GM18520 (cell line): ENCODE data around the gene DMAP1.

ENCODE experiments used
- ATAC-seq: cut with Tn5 transposase; IDR thresholded peaks from one replicate; pipeline ENCODE4 v1.9.1; 2021; ENCODE audit not compliant: unreplicated experiment

Gene DMAP1

DNA sequence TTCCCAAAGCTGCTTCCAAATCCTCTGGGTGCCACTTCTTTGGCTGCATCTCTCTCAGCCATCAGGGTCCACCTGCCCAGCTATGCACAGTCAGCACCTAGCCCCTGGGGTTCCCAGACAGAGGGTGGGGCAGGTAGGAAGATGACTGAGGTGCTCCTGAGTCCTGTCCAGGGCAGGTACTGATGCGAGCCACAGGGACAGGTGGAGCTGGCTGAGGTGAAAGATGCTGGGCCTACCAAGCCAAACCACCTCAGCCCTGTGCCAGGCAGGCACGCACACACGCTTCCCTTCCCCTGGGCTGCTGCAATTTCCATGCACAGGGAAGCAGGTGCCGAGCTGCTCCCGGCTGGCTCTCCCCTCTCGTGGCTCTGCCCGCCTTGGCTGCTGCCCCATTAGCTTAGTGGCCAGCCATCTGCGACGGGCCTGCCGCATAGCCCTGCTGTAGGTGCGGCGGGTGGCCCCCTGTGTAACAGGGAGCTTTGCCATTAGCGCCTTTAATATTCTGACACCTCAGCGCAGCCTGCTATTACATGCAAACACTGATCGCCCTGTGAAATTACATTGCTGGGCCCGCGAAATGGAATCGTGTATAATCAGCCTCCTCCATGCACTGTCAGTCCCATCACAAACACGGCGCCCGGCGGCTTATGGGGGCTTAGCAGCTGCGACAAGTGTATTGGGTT is 38.9 kb downstream of the DMAP1 start:
- ATAC-seq, result no peak

DNA sequence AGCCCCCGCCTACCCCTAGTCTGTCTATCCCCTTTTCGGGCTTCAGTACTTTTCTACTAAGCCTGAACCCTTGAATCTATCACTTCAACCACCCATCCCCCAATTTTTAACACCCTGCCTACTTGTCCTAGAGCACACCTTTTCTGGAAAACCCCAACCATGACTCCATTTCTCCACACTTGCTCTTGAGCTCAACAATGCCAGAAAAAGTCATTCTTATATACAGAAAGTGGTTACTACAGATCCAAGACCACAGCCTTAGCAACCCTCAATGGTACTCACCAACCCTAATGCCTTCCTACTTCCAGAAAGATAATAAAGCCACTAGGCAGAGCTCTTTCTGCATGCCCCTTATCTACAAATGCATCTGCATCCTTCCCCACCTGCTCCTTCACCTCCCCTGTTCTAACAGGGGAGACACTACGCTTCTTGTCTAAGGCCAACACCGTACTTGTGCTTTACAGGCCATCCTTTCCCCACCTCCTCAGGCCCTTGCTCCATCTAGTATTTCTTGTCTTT is 41.2 kb downstream of the DMAP1 start:
- ATAC-seq, result no peak

DNA sequence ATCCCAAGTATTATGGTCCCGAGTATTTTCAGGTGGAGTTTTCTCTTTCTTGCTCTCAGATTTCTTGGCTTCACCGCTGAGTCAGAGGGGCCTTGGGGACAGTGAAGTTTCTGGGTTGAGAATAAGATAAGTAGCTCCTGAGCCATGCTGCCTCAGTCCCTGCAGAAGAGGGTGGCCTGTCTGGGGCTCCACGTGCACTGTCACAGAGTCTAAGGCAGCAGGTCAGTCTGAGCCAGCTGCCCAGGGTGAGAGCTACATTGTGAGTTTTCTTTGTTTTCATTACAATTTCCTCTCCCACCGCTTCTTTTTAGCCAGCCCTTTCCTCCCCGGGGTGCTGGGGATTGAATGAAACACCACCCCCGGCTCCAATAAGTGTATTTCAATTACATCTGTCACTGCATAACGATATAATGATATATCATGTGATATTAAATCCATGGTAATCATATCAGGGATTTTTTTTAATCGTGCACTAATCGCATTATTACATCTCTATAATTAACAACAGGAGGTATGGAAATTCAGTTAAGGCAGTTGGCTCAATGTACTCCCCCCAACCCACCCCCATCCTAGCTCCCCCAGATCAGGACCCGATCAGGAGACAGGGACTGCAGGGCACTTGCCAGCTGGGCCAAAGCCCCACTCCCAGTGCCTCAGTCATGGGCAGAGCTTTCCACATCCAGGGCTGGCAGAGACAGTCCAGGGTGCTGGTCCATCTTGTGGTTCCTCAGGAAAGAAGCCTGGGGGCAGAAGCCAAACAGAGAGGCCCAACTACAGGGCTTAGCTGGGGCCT is 43.7 kb downstream of the DMAP1 start:
- no peak for ATAC-seq

DNA sequence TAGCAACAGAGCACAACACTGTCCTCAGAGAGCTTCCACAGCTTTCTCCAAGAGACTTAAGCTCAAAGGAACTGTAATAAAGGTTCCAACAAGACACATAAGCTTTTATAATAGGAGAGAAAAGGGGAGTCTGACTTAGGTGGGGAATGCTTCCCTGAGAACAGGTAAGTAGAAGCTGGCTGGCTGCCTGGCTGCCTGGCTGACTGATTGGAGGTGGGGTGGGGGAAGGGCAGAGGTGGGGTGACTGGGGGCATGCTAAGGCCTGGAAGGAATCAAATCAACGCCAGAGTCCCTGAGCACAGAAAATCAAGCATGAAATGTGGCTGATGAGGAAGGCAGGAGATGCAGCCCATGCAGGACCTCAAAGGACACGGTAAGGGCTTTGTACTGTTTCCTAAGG is 45.8 kb downstream of the DMAP1 start:
- ATAC-seq, result no peak

DNA sequence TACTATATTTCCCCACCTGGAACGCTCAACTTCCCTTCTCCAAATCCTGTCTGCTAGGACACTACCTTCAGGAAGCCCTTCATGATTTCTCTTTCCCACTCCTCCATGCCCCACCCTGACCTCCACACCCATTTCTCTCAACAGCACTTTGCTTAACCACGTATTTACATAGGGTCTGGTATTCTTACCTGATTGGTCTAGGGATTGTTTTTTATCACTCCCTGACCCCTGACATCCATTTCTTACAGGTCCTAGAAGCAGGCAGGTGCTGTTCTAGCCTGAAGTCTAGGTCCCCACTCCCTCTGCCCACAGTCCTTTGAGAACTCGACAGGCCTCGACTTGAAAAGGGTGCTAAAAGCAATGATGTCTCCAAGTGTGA is 47.5 kb downstream of the DMAP1 start:
- no peak for ATAC-seq

DNA sequence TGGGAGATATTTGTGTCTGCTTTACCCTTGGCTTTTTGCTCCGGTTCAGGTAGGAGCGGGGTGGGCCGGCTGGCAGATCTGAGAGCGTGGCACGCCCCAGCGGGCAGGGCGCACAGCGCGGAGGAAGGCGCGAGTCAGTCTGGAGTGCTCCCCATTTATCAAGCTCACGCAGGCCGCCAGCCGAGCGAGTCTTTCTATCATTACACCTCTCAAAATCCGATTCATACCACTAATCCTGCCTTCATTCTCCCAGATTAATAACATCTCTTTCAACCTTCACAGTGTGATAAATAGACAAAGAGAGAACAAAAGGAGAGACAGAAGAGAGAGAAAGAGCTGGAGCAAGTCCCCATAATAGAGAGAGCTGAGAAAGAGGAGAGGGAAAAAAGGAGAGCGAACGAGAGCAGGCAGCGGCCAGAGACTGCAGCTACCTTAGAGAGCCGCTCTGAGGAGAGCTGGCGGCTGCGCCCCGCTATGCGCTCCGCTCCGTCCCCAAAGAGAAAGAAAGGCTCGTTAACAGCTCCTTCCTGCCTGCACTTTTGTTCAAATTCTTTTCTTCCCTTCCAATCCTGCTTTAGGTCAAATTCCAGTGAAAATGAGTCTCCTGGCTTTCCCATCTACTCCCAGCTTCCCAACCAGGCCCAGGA is 48.0 kb downstream of the DMAP1 start:
- no peak for ATAC-seq

DNA sequence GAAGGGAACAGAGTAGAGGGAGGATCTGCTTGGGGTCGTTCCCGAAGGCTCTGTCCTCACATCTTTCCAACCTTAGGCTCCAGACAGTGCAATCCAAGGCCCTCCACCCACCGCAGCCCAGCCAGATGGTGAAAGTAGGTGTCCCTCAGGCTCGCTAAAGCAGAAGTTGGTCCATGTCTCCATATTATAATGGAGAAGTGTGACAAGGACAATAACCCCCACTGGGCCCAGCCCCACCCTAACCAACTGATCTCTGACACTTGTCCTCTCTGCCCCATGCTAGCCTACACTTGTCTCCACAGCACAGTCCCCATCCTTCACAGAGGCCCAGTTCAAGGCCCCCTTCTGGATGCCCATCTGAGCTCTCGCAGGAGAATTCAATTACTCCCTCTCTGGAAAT is 48.7 kb downstream of the DMAP1 start:
- no peak for ATAC-seq

DNA sequence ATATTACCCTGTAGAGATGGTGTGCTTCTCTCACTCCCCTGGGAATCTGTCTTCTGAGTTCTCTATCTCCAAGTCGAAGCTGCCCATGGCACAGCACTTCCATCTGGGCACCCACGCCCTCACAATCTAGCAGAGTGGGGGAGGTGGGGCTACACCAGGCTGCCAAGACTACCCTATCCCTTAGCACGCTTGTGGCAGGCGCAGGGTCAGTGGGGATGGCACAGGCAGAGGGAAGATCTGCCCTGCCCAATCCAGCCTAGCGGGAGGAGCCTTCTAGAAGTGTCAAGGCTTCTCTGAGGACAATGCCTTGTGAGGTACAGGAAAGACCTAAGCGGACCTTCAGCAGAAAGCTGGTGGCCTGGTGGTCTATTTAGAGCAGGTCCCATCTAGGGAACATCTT is 49.1 kb downstream of the DMAP1 start:
- no peak for ATAC-seq

DNA sequence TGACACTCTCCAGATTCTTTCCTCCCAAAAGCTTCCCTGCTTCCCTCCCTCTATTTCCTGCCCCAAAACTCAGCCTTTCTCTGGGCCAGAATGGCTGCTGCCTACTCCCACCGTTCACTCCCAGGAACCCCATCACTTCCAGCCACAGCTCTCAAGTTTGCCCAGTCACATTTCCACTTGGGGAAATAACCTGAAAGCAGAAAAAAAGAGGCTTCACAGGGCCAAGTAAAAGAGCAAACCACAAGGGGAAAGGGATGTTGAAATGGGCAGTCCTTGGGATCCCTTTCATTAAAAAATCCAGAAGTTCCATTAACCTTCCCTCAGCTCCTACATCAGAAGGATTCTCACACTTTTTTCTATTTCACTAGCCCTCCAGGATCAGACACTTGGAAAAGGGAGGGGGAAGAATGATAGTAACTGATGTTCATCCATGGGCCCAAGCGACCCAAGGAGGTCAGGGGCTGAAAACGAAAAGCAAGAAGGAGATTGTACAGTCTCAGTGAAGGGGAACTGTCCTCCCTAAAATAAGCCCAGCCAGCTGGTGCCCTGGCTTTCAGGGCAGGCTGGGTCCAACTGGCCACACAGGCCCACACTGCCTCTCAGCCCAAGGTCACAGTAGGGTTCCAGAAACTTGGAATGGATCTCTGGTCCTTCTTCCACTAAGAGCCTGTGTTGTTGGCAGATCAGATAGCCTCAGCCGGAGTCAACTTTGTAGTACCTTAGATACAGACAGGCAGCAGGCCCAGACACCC is 49.7 kb downstream of the DMAP1 start:
- ATAC-seq, result no peak

DNA sequence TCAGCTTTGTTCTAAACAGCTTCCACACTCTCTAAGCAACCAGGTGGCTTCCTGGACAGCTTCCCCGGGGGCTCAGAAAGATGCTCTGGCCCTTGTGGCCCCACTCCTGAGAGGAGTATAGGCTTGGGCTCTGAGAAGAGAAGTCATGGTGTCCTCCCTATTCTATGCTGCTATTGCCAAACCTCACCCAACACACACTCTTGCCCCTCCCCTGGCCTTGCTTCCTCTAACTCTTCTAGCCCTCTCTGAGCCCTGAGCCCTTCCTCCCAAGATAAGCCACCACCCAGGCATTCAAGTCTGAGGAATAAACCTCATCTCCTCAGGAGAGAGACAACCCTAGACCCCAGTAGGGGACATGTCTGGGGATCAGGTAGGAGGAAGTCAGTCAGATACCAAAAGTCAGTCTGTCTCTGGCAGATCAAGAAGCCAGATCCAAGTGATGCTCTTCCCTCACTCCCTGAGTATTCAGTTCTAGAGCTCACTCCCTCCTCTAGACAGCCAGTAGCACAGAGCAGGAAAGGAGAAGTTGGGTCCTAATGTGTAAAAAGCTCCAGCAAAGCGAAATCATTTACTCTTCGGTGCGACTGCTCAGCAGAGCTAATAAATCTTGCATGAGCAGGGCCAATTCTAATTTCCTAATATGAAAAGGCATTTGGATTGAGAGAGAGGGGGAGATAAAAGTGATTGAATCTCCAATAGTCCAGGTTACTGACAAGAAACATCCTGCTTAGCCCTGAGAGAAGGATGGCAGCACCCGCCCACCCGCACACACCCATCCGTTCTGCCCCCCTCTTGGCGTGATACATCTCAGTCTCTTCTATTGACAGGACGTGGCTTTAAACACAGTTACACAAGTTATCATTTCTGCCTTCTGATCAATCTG is 50.5 kb downstream of the DMAP1 start:
- no peak for ATAC-seq

DNA sequence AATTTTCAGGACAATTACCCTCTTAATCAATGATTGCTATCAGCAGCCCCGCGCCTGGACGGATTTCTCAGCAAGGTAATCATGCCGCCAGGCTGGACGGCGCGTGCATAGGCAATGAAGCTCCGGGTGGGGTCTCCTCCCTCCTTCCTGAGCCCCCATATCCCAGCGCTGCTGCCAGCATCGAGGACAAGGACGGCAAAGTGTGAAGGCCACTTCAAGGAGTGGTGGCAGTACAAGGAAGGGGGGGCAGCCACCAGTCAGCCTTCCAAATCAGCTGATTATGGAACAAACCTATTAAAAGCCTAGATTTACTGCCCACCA is 51.1 kb downstream of the DMAP1 start:
- no peak for ATAC-seq

DNA sequence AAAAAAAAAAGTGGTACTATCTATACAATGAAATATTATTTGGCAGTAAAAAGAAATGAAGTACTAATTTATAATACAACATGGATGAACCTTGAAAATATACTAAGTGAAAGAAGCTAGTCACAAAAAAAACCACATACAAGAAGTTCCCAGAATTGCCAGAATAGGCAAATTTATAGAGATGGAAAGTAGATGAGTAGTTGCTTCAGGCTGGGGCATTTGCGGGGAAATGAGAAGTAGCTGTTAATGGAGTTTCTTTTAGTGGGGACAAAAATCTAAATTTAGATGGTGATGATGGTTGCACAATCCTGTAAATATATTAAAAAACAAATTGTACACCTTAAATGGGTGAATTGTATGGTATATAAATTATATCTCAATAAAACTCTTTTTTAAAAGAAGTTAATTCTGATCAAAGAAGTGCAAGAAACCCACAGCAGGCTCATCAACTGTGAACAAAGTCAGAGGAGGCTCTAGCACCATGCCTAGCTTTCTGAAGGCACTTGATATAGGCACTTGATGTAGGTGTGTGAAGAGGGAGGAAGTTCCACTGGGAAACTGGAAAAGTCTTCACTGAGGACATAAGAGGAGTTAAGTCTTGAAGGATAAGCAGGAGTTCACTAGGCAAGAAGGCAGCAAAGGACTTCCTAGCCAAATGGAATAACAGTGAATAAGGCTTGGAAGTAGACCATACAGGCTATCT is 52.5 kb downstream of the DMAP1 start:
- ATAC-seq, result no peak

DNA sequence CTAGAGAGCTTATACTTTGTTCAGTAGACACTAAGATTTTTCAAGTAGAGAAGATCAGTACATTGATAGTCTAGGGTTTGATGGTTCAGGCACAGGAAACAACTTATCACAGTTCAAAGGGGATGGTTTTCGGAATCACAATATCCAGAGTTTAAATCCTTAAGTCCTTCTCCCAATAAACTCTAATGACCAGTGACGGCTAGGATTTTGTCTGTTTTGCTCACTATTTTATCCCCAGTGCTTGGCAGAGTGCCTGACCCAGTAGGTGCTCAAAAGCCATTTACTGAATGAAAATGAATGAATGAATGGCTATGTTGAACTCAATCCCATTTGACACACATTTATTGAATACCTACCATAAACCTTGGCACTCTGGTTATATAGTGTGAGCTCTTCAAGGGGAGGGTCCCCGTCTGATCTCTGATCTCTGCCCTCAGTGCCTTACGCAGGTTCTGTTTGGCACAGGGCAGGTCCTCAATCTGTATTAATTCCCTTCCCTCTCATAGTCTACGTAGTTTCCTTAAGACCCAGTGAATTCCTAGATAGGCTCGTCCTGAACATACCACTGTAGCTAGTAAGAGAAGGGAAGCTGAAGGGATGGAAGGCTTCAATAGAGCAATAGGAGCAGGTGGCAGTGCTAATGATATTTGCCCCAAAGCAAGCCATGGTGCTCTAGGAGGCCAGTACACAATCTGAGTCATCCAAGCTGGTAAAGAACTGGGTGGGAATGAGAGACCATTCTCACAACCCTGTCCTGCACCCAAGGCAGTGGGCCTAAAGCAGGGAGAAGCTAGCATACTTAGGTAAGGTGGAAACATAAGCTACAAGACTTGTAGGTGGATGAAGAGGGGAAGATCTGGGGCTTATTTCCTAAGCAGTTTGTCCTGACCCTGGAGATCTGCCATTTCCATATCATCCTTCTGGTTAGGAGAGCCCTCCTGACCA is 53.4 kb downstream of the DMAP1 start:
- ATAC-seq, result no peak

DNA sequence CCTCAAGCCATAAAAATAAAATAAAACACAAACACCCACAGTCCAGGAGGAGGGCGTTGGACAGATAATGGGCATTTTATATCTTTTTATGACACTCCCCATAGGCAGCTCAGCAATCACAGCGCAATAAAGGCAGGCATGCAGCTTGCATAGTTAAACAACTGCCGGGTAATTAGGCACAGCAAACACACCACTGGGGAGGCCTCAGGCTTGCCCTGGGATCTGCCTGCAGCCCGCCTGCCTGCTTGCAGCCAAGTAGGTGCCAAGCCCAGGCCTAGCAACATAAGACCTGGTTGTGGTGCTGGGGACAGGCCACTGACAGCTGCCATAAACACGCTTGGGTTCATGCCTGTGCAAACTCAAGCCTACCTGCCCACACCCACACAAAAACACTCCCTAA is 54.2 kb downstream of the DMAP1 start:
- ATAC-seq, result no peak

DNA sequence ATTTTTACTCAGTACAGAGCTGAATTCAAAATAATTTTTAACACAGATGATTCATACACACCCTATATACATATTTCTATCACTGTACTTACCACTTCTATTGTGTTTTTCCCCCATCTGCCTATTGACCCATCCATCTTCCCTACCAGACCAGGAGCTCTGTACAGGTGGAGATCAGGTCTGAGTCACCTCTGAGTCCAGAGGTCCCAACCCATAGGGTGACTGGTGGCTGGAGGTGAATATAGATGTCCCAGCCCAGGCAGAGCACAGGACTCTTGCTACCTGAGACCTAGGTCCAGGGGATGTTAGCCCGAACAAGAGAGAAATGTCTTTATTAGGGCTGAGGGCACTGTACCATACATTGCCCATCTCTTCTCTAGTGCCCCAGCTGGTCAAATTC is 54.8 kb downstream of the DMAP1 start:
- no peak for ATAC-seq
